Calu3 (cell line): ENCODE measurements around the gene HDGFL2. TPM values are rescaled to one million over a fixed set of nuclear protein-coding genes. Genes with fewer than 3 reads are reported as not detected.

ENCODE experiments used
- BruUV-seq: library from RNA; stranded (reverse); fragments of 400-500 nt; replicated peaks from 2 replicates; lab custom pipeline; 2021; lab: Mats Ljungman, UMichigan
- CTCF ChIA-PET: fragments of 300-600 bp; sonication (Branson Sonifier 250); formaldehyde crosslinking; loops from one replicate; lab custom pipeline; 2022; ENCODE audit warnings: antibody characterized with exemption; lab: Charles Lee
- DNase-seq: peaks from one replicate; pipeline ENCODE4 v3.0.0; 2022
- H3K27ac Mint-ChIP-seq: one replicate; pipeline ENCODE4 v1.8.0; 2022; ENCODE audit warnings: mixed read lengths; ENCODE audit not compliant: unreplicated experiment
- H3K27me3 Mint-ChIP-seq: one replicate; pipeline ENCODE4 v1.8.0; 2022; ENCODE audit warnings: mixed read lengths; ENCODE audit not compliant: unreplicated experiment
- H3K36me3 Mint-ChIP-seq: one replicate; pipeline ENCODE4 v1.8.0; 2022; ENCODE audit warnings: mild to moderate bottlenecking, moderate library complexity, mixed read lengths; ENCODE audit not compliant: insufficient read depth, unreplicated experiment
- H3K4me1 Mint-ChIP-seq: one replicate; pipeline ENCODE4 v1.8.0; 2022; ENCODE audit warnings: mild to moderate bottlenecking, low read depth, mixed read lengths; ENCODE audit not compliant: unreplicated experiment
- H3K4me3 Mint-ChIP-seq: one replicate; pipeline ENCODE4 v1.8.0; 2022; ENCODE audit warnings: mild to moderate bottlenecking, low read depth, moderate library complexity, mixed read lengths; ENCODE audit not compliant: unreplicated experiment
- H3K9me3 Mint-ChIP-seq: one replicate; pipeline ENCODE4 v1.8.0; 2022; ENCODE audit warnings: low read depth, mixed read lengths; ENCODE audit not compliant: unreplicated experiment
- intact Hi-C: fragments of 100-400 bp; cut with micrococcal nuclease; formaldehyde crosslinking; loops from one replicate; pipeline ENCODE4 v1.10.0; 2022; ENCODE audit not compliant: unreplicated experiment
- total RNA-seq: library from RNA; stranded (reverse); gene quantifications from 2 replicates; pipeline ENCODE4 v1.2.3, GENCODE V29; 2022
- TF ChIP-seq, protein P1 (sequence below): fragments of 200-600 bp; IDR thresholded peaks from one replicate; pipeline ENCODE4 v1.8.0; 2022; ENCODE audit warnings: antibody characterized with exemption; ENCODE audit not compliant: unreplicated experiment

The HDGFL2 gene
- total RNA-seq, 1 experiment from 2014 or later: 40.6 TPM

DNA sequence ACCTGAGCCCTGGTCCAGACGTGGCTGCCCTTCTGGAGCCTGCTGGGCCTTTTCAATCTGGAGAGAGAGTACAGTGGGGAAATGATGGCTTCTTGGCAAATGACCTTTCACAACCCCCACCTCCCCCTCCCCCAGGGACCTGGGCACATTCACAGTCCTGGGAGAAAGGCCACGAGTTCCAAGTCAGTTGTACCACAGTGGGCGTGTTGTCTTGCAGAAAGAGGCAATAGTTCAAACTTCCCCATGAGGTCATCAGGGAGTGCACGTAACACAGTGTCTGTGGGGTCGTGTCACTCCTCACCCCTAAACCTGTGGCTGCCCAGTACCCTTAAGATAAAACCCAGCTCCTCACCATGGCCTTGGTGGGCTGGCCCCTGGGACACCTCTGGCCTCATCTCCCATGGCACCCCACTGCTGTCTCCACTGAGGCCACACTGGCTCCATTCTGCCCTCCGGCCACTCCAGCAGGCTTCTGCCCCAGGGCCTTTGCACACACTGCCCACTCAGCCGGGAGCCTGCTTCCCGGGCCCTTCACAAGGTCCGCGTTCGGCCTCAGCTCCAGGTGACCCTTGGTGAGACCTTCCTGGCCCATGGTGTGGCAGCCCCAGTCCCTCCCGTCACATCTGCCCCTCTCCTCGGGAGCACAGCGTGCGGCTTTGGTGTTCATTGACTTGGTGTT is 32.9 kb downstream of the HDGFL2 start:
- Mint-ChIP-seq H3K27me3 (no peaks in the 10 kb centered on the region), H3K36me3 (peaks cover 26% of the 10 kb centered on the region), H3K4me1 (no peaks in the 10 kb centered on the region), H3K27ac (no peak overlapping the region), H3K4me3 (no peak overlapping the region), H3K9me3 (no peaks in the 10 kb centered on the region)
- CTCF ChIA-PET: no interaction called here
- DNase-seq: no peak
- BruUV-seq: no TSS peak
- intact Hi-C loops: no loop called here
- TF ChIP-seq, protein P1, sequence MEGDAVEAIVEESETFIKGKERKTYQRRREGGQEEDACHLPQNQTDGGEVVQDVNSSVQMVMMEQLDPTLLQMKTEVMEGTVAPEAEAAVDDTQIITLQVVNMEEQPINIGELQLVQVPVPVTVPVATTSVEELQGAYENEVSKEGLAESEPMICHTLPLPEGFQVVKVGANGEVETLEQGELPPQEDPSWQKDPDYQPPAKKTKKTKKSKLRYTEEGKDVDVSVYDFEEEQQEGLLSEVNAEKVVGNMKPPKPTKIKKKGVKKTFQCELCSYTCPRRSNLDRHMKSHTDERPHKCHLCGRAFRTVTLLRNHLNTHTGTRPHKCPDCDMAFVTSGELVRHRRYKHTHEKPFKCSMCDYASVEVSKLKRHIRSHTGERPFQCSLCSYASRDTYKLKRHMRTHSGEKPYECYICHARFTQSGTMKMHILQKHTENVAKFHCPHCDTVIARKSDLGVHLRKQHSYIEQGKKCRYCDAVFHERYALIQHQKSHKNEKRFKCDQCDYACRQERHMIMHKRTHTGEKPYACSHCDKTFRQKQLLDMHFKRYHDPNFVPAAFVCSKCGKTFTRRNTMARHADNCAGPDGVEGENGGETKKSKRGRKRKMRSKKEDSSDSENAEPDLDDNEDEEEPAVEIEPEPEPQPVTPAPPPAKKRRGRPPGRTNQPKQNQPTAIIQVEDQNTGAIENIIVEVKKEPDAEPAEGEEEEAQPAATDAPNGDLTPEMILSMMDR: no peak

- H3K27ac Mint-ChIP-seq: no peak overlapping the region
- no TSS peak for BruUV-seq
- no peak overlapping the region for H3K4me3 Mint-ChIP-seq
These were observed 33.7 kb downstream of the HDGFL2 start for GRCh38 chr19:4505570-4506448.

GRCh38 chr19:4506449-4507149 is 34.5 kb downstream of the HDGFL2 start:
- intact Hi-C loops: no loop called here
- TF ChIP-seq, protein P1: no peak
- H3K4me1 Mint-ChIP-seq: no peaks in the 10 kb centered on the region
- DNase-seq: no peak
- no peaks in the 10 kb centered on the region for H3K27me3 Mint-ChIP-seq
- peaks cover 22% of the 10 kb centered on the region for H3K36me3 Mint-ChIP-seq
- CTCF ChIA-PET: no interaction called here
- H3K4me3 Mint-ChIP-seq: no peak overlapping the region
- no peaks in the 10 kb centered on the region for H3K9me3 Mint-ChIP-seq
- BruUV-seq: no TSS peak
- no peak overlapping the region for H3K27ac Mint-ChIP-seq

More at GRCh38 chr19:4505570-4506448, 33.7 kb downstream of the HDGFL2 start:
- TF ChIP-seq, protein P1: no peak
- Mint-ChIP-seq H3K4me1 (no peaks in the 10 kb centered on the region), H3K27me3 (no peaks in the 10 kb centered on the region), H3K9me3 (no peaks in the 10 kb centered on the region), H3K36me3 (peaks cover 25% of the 10 kb centered on the region)
- intact Hi-C loops: no loop called here
- DNase-seq: no peak
- CTCF ChIA-PET: no interaction called here

- CTCF ChIA-PET: no interaction called here
- H3K27me3 Mint-ChIP-seq: no peaks in the 10 kb centered on the region
These were observed 35.0 kb downstream of the HDGFL2 start for GRCh38 chr19:4507150-4507452.

More at GRCh38 chr19:4507150-4507452, 35.0 kb downstream of the HDGFL2 start:
- intact Hi-C loops: no loop called here
- H3K36me3 Mint-ChIP-seq: peaks cover 22% of the 10 kb centered on the region
- no peaks in the 10 kb centered on the region for H3K4me1 Mint-ChIP-seq
- no peak overlapping the region for H3K27ac Mint-ChIP-seq
- BruUV-seq: no TSS peak
- no peak overlapping the region for H3K4me3 Mint-ChIP-seq
- no peak for DNase-seq
- H3K9me3 Mint-ChIP-seq: no peaks in the 10 kb centered on the region
- TF ChIP-seq, protein P1: no peak
